Panc1 (cell line): ENCODE measurements around the gene ITK.

Experiments
- CTCF ChIP-seq: fragments of 450-650 bp; IDR thresholded peaks from 2 replicates; pipeline ENCODE4 v1.5.1; 2017; ENCODE audit warnings: mild to moderate bottlenecking
- POLR2AphosphoS5 ChIP-seq: IDR thresholded peaks from 2 replicates; pipeline ENCODE4 v1.6.1; 2012; ENCODE audit warnings: mild to moderate bottlenecking, low read depth, low read length, moderate library complexity
- REST ChIP-seq, 2 experiments: IDR thresholded peaks; 2 replicates each; pipeline ENCODE4 v1.6.1; 2011 to 2012; ENCODE audit warnings: low read depth in 2 of 2, control low read depth in 1 of 2, low read length in 1 of 2, mild to moderate bottlenecking in 1 of 2, moderate library complexity in 1 of 2; ENCODE audit not compliant: insufficient read depth in 1 of 2
- SIN3A ChIP-seq: IDR thresholded peaks from 2 replicates; pipeline ENCODE4 v1.6.1; 2012; ENCODE audit warnings: low read depth, mild to moderate bottlenecking, low read length, moderate library complexity, borderline replicate concordance; ENCODE audit not compliant: insufficient read depth

GRCh38 chr5:157290981-157291711 is 110.5 kb downstream of the ITK start:
- no peak for TF ChIP-seq CTCF
- no peak for TF ChIP-seq SIN3A
- no peak for TF ChIP-seq POLR2AphosphoS5
- no peak for TF ChIP-seq REST (IDR thresholded peaks at IDR 0.05; ENCODE audit: insufficient read depth in 1 of 2, low read depth in 2 of 2, low read length in 1 of 2)
